ENCODE data around the gene PFKFB4.

The PFKFB4 gene

GRCh38 chr3:48528754-48529153 lies 27.8 kb downstream of the PFKFB4 start:
- no peak for DNase-seq

- no peak for DNase-seq
Observed at GRCh38 chr3:48528048-48528447, 28.6 kb downstream of the PFKFB4 start.

GRCh38 chr3:48524970-48525369 lies 31.6 kb downstream of the PFKFB4 start:
- DNase-seq, result no peak

- DNase-seq, result no peak
Observed at GRCh38 chr3:48521635-48522034, 35.0 kb downstream of the PFKFB4 start.

- DNase-seq, result no peak
Observed at GRCh38 chr3:48519277-48519643, 37.3 kb downstream of the PFKFB4 start.

GRCh38 chr3:48518638-48519276 lies 37.8 kb downstream of the PFKFB4 start:
- DNase-seq, result no peak

GRCh38 chr3:48518069-48518468 lies 38.5 kb downstream of the PFKFB4 start:
- DNase-seq, result no peak

- DNase-seq, result no peak
Observed at GRCh38 chr3:48516571-48516970, 40.0 kb downstream of the PFKFB4 start.

- DNase-seq, result no peak
Observed at GRCh38 chr3:48514431-48515227, 42.0 kb downstream of the PFKFB4 start.

- DNase-seq, result no peak
Observed at GRCh38 chr3:48511551-48511950, 45.1 kb downstream of the PFKFB4 start.

GRCh38 chr3:48507256-48508061 lies 49.1 kb downstream of the PFKFB4 start:
- DNase-seq, result no peak

GRCh38 chr3:48505968-48506504 lies 50.6 kb downstream of the PFKFB4 start:
- no peak for DNase-seq

GRCh38 chr3:48505146-48505545 lies 51.5 kb downstream of the PFKFB4 start:
- DNase-seq, result no peak

- no peak for DNase-seq
Observed at GRCh38 chr3:48504051-48504946, 52.3 kb downstream of the PFKFB4 start, which contains the start of gene SHISA5. Gene SHISA5 (minus strand): TSS chr3:48504174. CDS start chr3:48504094, 80 bp downstream.

- no peak for DNase-seq
Observed at GRCh38 chr3:48503401-48504050, 53.1 kb downstream of the PFKFB4 start.

- DNase-seq, result no peak
Observed at GRCh38 chr3:48502728-48503168, 53.9 kb downstream of the PFKFB4 start.

- DNase-seq, result no peak
Observed at GRCh38 chr3:48502121-48502520, 54.5 kb downstream of the PFKFB4 start.

- DNase-seq, result no peak
Observed at GRCh38 chr3:48501196-48501595, 55.4 kb downstream of the PFKFB4 start.

GRCh38 chr3:48500656-48501055 lies 55.9 kb downstream of the PFKFB4 start:
- no peak for DNase-seq

GRCh38 chr3:48493203-48493501 lies 63.5 kb downstream of the PFKFB4 start:
- DNase-seq, result no peak

- DNase-seq, result no peak
Observed at GRCh38 chr3:48492461-48493202, 64.0 kb downstream of the PFKFB4 start.
